ENCODE results near the gene ARPP21.

ARPP21 gene

DNA sequence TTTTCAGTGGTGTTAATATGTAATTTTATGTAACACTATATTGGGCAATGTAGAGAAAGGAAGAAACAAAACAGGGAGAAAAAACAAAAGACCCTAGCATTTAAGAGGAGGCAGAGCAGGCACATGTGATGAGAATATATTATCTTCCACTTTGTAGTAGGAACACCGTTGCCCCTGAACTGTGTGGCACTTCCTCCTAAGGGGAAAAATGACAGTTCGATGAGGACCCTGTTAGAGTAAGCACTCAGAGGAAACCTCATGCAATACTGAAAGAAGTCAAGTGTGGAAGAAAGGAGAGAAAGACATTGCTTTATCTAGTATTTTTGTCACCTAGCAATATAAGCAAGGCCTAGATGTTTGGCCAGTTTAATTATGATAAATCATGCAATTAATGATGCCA lies 32.2 kb downstream of the ARPP21 start:
- Histone ChIP-seq H3K27ac (no peak overlapping the region), H3K4me1 (ENCODE audit: control insufficient read depth in 1 of 2, insufficient read depth in 1 of 2, low read depth in 1 of 2, low read length in 1 of 2) (no peaks in the 10 kb centered on the region), H3K9me3 (no peaks in the 10 kb centered on the region), H3K36me3 (no peaks in the 10 kb centered on the region), H3K4me3 (ENCODE audit: low read depth in 1 of 2, low read length in 1 of 2) (no peak overlapping the region), H3K27me3 (no peaks in the 10 kb centered on the region)
- TF ChIP-seq, protein P1, sequence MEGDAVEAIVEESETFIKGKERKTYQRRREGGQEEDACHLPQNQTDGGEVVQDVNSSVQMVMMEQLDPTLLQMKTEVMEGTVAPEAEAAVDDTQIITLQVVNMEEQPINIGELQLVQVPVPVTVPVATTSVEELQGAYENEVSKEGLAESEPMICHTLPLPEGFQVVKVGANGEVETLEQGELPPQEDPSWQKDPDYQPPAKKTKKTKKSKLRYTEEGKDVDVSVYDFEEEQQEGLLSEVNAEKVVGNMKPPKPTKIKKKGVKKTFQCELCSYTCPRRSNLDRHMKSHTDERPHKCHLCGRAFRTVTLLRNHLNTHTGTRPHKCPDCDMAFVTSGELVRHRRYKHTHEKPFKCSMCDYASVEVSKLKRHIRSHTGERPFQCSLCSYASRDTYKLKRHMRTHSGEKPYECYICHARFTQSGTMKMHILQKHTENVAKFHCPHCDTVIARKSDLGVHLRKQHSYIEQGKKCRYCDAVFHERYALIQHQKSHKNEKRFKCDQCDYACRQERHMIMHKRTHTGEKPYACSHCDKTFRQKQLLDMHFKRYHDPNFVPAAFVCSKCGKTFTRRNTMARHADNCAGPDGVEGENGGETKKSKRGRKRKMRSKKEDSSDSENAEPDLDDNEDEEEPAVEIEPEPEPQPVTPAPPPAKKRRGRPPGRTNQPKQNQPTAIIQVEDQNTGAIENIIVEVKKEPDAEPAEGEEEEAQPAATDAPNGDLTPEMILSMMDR (IDR thresholded peaks at IDR 0.05): no peak

DNA sequence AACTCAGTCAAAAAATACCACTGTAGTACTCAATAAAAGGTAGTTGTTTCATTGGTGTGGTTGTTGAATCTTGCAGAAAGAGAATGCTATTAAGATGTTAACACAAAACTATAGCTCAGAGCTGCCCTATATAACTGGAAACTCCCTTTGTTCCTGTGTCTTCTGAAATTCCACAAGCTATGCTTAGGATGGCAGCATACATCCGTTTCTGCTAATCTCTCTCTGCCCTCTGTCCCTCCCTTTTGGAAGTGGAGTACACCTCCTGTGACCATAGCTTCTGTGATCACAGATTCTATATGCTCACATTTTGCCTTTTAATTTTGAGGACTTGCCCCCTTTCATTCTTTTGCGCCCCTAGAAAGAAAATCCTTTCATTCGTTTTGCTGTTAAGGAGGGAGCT lies 33.7 kb downstream of the ARPP21 start:
- H3K4me1 ChIP-seq (ENCODE audit: control insufficient read depth in 1 of 2, insufficient read depth in 1 of 2, low read depth in 1 of 2, low read length in 1 of 2): no peaks in the 10 kb centered on the region
- no peak overlapping the region for H3K4me3 ChIP-seq (ENCODE audit: low read depth in 1 of 2, low read length in 1 of 2)
- no peaks in the 10 kb centered on the region for H3K9me3 ChIP-seq
- H3K27me3 ChIP-seq: no peaks in the 10 kb centered on the region
- H3K36me3 ChIP-seq: no peaks in the 10 kb centered on the region
- no peak overlapping the region for H3K27ac ChIP-seq
- TF ChIP-seq, protein P1 (IDR thresholded peaks at IDR 0.05): no peak

DNA sequence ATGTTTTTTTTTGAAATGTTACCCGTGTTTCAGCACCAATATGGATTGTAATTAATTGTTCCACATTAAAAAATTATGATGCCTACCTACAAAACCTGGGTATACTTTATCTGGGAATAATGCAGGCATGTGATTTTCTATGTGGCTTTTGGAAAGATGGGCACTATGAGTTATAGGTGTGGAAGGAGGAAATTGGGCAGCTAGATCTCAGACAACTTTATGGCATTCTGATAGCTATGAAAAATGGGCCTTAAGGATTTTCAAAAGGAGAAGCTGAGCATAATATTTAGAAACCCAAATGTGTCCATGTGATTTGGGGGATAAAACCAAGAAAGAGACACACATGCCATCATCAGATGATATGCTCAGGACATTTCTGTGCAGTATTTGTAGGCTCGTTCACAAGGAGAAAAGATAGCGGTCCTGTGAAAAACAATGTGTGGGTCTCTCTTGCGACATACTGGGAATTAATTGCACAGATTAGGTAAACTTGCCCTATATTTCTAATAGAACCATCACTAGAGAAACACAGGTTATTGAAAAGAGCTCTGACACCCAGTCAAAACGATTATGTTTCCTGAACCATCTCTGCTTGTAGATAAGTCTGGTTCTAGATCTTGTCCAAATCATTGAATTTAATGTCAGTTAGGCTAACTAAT lies 35.3 kb downstream of the ARPP21 start:
- no peak overlapping the region for H3K27ac ChIP-seq
- H3K4me3 ChIP-seq (ENCODE audit: low read depth in 1 of 2, low read length in 1 of 2): no peak overlapping the region
- H3K4me1 ChIP-seq (ENCODE audit: control insufficient read depth in 1 of 2, insufficient read depth in 1 of 2, low read depth in 1 of 2, low read length in 1 of 2): no peaks in the 10 kb centered on the region
- H3K9me3 ChIP-seq: no peaks in the 10 kb centered on the region
- TF ChIP-seq, protein P1 (IDR thresholded peaks at IDR 0.05): no peak
- H3K36me3 ChIP-seq: no peaks in the 10 kb centered on the region
- no peaks in the 10 kb centered on the region for H3K27me3 ChIP-seq

DNA sequence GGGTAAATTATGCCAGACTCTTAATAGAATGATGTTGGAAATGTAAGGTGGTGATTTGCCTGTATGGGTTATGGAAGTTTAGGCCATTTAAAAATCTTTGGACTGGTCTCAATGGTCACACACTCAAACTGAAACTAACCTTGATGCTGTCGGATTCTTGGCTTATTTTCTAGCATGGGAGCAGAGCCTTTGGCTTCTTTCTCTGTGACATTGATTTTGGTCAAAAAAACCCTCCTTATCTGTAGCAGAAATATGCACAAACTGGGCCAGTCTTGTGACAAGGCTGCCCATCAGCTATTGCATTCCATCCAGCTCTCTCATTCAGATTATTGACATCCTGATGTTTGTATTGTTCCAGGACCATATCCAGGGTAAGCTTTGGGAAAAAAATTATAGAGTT lies 35.9 kb downstream of the ARPP21 start:
- Histone ChIP-seq H3K27me3 (no peaks in the 10 kb centered on the region), H3K36me3 (no peaks in the 10 kb centered on the region), H3K4me3 (ENCODE audit: low read depth in 1 of 2, low read length in 1 of 2) (no peak overlapping the region), H3K9me3 (no peaks in the 10 kb centered on the region), H3K27ac (no peak overlapping the region), H3K4me1 (ENCODE audit: control insufficient read depth in 1 of 2, insufficient read depth in 1 of 2, low read depth in 1 of 2, low read length in 1 of 2) (no peaks in the 10 kb centered on the region)
- TF ChIP-seq, protein P1 (IDR thresholded peaks at IDR 0.05): no peak

DNA sequence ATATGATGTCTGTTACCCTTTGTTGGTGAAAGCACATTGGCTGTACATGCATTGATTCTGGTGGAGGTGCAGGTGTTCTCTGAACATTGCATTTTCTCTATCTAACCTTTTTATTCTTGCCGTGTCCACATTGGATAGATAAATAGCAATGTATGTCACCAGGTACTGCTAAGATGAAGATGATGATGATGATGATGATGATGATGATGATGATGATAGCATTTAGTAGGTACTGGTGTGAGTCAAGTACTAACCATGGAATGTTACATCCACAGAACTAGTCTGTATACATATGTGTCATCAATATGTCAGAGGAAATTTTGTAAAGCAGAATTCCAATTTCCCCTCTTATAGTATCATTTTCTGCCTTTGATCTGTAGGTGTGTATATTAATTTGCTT lies 36.3 kb downstream of the ARPP21 start:
- no peaks in the 10 kb centered on the region for H3K36me3 ChIP-seq
- no peaks in the 10 kb centered on the region for H3K4me1 ChIP-seq (ENCODE audit: control insufficient read depth in 1 of 2, insufficient read depth in 1 of 2, low read depth in 1 of 2, low read length in 1 of 2)
- TF ChIP-seq, protein P1 (IDR thresholded peaks at IDR 0.05): no peak
- H3K27me3 ChIP-seq: no peaks in the 10 kb centered on the region
- no peak overlapping the region for H3K4me3 ChIP-seq (ENCODE audit: low read depth in 1 of 2, low read length in 1 of 2)
- no peak overlapping the region for H3K27ac ChIP-seq
- H3K9me3 ChIP-seq: no peaks in the 10 kb centered on the region

All from neutrophil (primary cell).